ENCODE data around the gene TSHZ2. TPM values are rescaled to one million over a fixed set of nuclear protein-coding genes. Genes with fewer than 3 reads are reported as not detected.

TSHZ2 gene
- total RNA-seq, 4 donors from 2014 or later = 35.6 to 83.5 (median 48.8) TPM

DNA sequence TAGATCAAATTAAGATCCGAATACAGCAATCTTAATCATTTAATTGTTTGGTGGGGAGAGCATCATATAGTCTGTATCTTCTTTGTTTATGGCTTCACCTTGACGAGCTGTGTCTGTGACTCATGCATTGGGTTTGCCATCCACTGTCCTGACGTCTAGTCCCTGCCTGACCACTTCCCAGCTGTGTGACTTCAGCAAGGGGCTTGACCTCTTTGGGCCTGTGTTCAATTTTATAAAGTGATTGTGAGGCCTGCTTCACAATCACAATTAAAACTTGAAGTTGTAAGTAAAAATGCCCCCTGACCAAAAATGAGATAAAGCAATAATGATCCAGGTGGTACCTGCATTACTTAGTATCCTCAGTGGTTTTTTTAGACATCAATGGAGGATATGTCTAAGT lies 412.2 kb downstream of the TSHZ2 start:
- ATAC-seq (ENCODE audit: low FRiP score) (no peak), DNase-seq (ENCODE audit: low spot score) (no peak)
- TF ChIP-seq CTCF (IDR thresholded peaks at IDR 0.05) = no peak

GRCh38 chr20:53385941-53386767 lies 414.0 kb downstream of the TSHZ2 start:
- no peak for TF ChIP-seq CTCF (IDR thresholded peaks at IDR 0.05)
- DNase-seq (ENCODE audit: low spot score) (no peak), ATAC-seq (ENCODE audit: low FRiP score) (no peak)

GRCh38 chr20:53387983-53388675 lies 416.0 kb downstream of the TSHZ2 start:
- DNase-seq (ENCODE audit: low spot score) = no peak
- no peak for ATAC-seq (ENCODE audit: low FRiP score)
- no peak for TF ChIP-seq CTCF (IDR thresholded peaks at IDR 0.05)

DNA sequence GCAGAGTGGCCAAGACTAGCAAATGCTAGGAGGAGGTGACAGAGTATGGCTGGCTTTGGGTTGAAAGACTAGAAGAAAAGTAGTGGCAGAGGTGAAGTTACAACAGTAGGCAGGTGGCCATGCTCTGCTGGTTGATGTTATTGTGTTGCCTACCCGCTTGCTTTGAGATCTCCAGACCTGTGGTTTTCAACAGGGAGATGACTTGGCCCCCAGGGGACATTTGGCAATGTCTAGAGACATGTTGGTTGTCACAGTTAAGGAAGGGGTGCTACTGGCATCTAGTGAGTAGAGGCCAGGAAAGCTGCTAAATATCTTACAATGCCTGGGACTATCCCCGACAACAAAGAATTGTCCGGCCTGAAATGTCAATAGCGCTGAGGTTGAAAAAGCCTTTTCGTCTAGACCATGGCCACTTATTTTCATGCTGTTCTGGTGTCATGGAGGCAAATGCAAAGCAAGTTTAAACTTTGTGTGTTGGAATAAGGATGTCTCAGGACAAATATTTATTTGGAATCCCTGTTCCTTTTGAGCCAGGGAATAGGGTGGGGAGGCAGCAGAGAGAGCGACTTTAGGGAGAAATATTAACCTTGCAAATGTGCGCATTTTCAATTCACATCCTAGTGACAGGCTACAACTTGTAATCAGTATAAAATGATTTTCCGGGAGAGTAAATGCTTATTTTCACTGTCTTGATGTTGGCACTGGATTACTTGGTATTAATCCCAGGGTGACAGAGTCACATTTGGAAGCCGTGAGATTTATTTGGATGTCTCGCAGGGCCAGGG lies 417.6 kb downstream of the TSHZ2 start:
- DNase-seq (ENCODE audit: low spot score) = no peak
- TF ChIP-seq CTCF (IDR thresholded peaks at IDR 0.05) = no peak
- ATAC-seq (ENCODE audit: low FRiP score) = no peak

GRCh38 chr20:53390770-53391169 lies 418.6 kb downstream of the TSHZ2 start:
- DNase-seq (ENCODE audit: low spot score) (no peak), ATAC-seq (ENCODE audit: low FRiP score) (no peak)
- no peak for TF ChIP-seq CTCF (IDR thresholded peaks at IDR 0.05)

GRCh38 chr20:53394433-53394832 lies 422.3 kb downstream of the TSHZ2 start:
- no peak for DNase-seq (ENCODE audit: low spot score)
- no peak for TF ChIP-seq CTCF (IDR thresholded peaks at IDR 0.05)
- no peak for ATAC-seq (ENCODE audit: low FRiP score)
